Stimulated activated naive CD8-positive, alpha-beta T cell treated with anti-CD3 and anti-CD28 coated beads, Interleukin-15, amount 100 ng/mL, for 72 hours (primary cell): ENCODE results near the gene ZBTB46.

Experiments
- ATAC-seq: fragments of 150-1000 bp; cut with Tn5 transposase; 2 replicates; pipeline ENCODE4 v1.10.0; 2021; ENCODE audit warnings: mild to moderate bottlenecking, moderate library complexity
- DNase-seq, 2 donors: peaks; one replicate each; pipeline ENCODE4 v3.0.0; 2021 to 2022
- H3K27ac Mint-ChIP-seq, 2 donors: one replicate each; pipeline ENCODE4 v1.8.0; 2022; ENCODE audit warnings: mild to moderate bottlenecking in 2 of 2, mixed read lengths in 2 of 2, moderate library complexity in 2 of 2
- H3K27me3 Mint-ChIP-seq: one replicate; pipeline ENCODE4 v1.8.0; 2022; ENCODE audit warnings: mixed read lengths
- H3K4me1 Mint-ChIP-seq: one replicate; pipeline ENCODE4 v1.8.0; 2022; ENCODE audit warnings: mild to moderate bottlenecking, mixed read lengths
- H3K4me3 Mint-ChIP-seq, 2 donors: one replicate each; pipeline ENCODE4 v1.8.0; 2022; ENCODE audit warnings: mild to moderate bottlenecking in 2 of 2, mixed read lengths in 2 of 2, moderate library complexity in 1 of 2
- H3K9me3 Mint-ChIP-seq, 2 donors: one replicate each; pipeline ENCODE4 v1.8.0; 2022; ENCODE audit warnings: mixed read lengths in 2 of 2

The ZBTB46 gene

GRCh38 chr20:63748934-63749270, 82.2 kb downstream of the ZBTB46 start:
- DNase-seq (no peak), ATAC-seq (no peak)
- no peaks in the 10 kb centered on the region for H3K9me3 Mint-ChIP-seq
- no peak overlapping the region for H3K4me3 Mint-ChIP-seq
- no peaks in the 10 kb centered on the region for H3K27me3 Mint-ChIP-seq
- H3K4me1 Mint-ChIP-seq, result peaks cover 40% of the 10 kb centered on the region
- peak overlapping the region in 1 of 2 donors; percentile 56 for H3K27ac Mint-ChIP-seq

GRCh38 chr20:63748070-63748933, 82.8 kb downstream of the ZBTB46 start:
- Mint-ChIP-seq H3K4me3 (no peak overlapping the region), H3K27ac (no peak overlapping the region), H3K27me3 (no peaks in the 10 kb centered on the region), H3K4me1 (peaks cover 36% of the 10 kb centered on the region), H3K9me3 (no peaks in the 10 kb centered on the region)
- ATAC-seq, result no peak
- DNase-seq, result no peak

GRCh38 chr20:63747622-63748069, 83.4 kb downstream of the ZBTB46 start:
- Mint-ChIP-seq H3K27me3 (no peaks in the 10 kb centered on the region), H3K27ac (no peak overlapping the region), H3K4me1 (peaks cover 36% of the 10 kb centered on the region), H3K9me3 (no peaks in the 10 kb centered on the region), H3K4me3 (no peak overlapping the region)
- DNase-seq (no peak), ATAC-seq (peak; percentile 8)

- Mint-ChIP-seq H3K27me3 (no peaks in the 10 kb centered on the region), H3K9me3 (no peaks in the 10 kb centered on the region), H3K4me1 (peaks cover 32% of the 10 kb centered on the region), H3K4me3 (no peak overlapping the region), H3K27ac (no peak overlapping the region)
- DNase-seq, result no peak
- no peak for ATAC-seq
Measured at GRCh38 chr20:63746751-63747315, 84.2 kb downstream of the ZBTB46 start.

GRCh38 chr20:63745961-63746731, 84.9 kb downstream of the ZBTB46 start:
- H3K4me1 Mint-ChIP-seq, result peaks cover 25% of the 10 kb centered on the region
- peak overlapping the region in 1 of 2 donors; percentile 44 for H3K27ac Mint-ChIP-seq
- DNase-seq (no peak), ATAC-seq (no peak)
- H3K9me3 Mint-ChIP-seq, result no peaks in the 10 kb centered on the region
- H3K27me3 Mint-ChIP-seq, result no peaks in the 10 kb centered on the region
- H3K4me3 Mint-ChIP-seq, result no peak overlapping the region

GRCh38 chr20:63745424-63745805, 85.6 kb downstream of the ZBTB46 start:
- H3K27me3 Mint-ChIP-seq, result no peaks in the 10 kb centered on the region
- no peak for ATAC-seq

GRCh38 chr20:63744574-63745423, 86.3 kb downstream of the ZBTB46 start:
- H3K4me3 Mint-ChIP-seq, result no peak overlapping the region
- DNase-seq, result no peak
- no peak for ATAC-seq
- H3K27me3 Mint-ChIP-seq, result no peaks in the 10 kb centered on the region
- no peaks in the 10 kb centered on the region for H3K9me3 Mint-ChIP-seq
- H3K27ac Mint-ChIP-seq, result no peak overlapping the region
- peaks cover 11% of the 10 kb centered on the region for H3K4me1 Mint-ChIP-seq

More at GRCh38 chr20:63745424-63745805, 85.6 kb downstream of the ZBTB46 start:
- peaks cover 17% of the 10 kb centered on the region for H3K4me1 Mint-ChIP-seq
- no peak for DNase-seq
- no peak overlapping the region for H3K27ac Mint-ChIP-seq
- no peak overlapping the region for H3K4me3 Mint-ChIP-seq
- no peaks in the 10 kb centered on the region for H3K9me3 Mint-ChIP-seq

GRCh38 chr20:63744158-63744557, 86.9 kb downstream of the ZBTB46 start:
- H3K4me3 Mint-ChIP-seq, result no peak overlapping the region
- H3K27ac Mint-ChIP-seq, result no peak overlapping the region
- no peaks in the 10 kb centered on the region for H3K9me3 Mint-ChIP-seq
- peaks cover 6% of the 10 kb centered on the region for H3K4me1 Mint-ChIP-seq
- no peaks in the 10 kb centered on the region for H3K27me3 Mint-ChIP-seq
- no peak for DNase-seq
- ATAC-seq, result no peak

- ATAC-seq (no peak), DNase-seq (no peak)
- Mint-ChIP-seq H3K27me3 (no peaks in the 10 kb centered on the region), H3K4me3 (no peak overlapping the region), H3K9me3 (no peaks in the 10 kb centered on the region), H3K4me1 (peaks cover 4% of the 10 kb centered on the region), H3K27ac (no peak overlapping the region)
Measured at GRCh38 chr20:63743210-63743970, 87.7 kb downstream of the ZBTB46 start.

GRCh38 chr20:63742381-63743024, 88.6 kb downstream of the ZBTB46 start:
- H3K27ac Mint-ChIP-seq, result no peak overlapping the region
- ATAC-seq (no peak), DNase-seq (no peak)
- no peaks in the 10 kb centered on the region for H3K9me3 Mint-ChIP-seq
- no peak overlapping the region for H3K4me3 Mint-ChIP-seq
- H3K4me1 Mint-ChIP-seq, result peaks cover 6% of the 10 kb centered on the region
- no peaks in the 10 kb centered on the region for H3K27me3 Mint-ChIP-seq

- Mint-ChIP-seq H3K4me3 (peak overlapping the region in 1 of 2 donors; percentile 71), H3K4me1 (peaks cover 12% of the 10 kb centered on the region), H3K27ac (peak overlapping the region in 1 of 2 donors; percentile 63), H3K9me3 (no peaks in the 10 kb centered on the region), H3K27me3 (no peaks in the 10 kb centered on the region)
- DNase-seq (no peak), ATAC-seq (no peak)
Measured at GRCh38 chr20:63741676-63742380, 89.2 kb downstream of the ZBTB46 start.

GRCh38 chr20:63741354-63741675, 89.7 kb downstream of the ZBTB46 start:
- DNase-seq, result no peak
- Mint-ChIP-seq H3K4me3 (peak overlapping the region in 1 of 2 donors; percentile 71), H3K4me1 (peaks cover 17% of the 10 kb centered on the region), H3K27me3 (no peaks in the 10 kb centered on the region), H3K9me3 (no peaks in the 10 kb centered on the region), H3K27ac (peak overlapping the region in 1 of 2 donors; percentile 63)
- no peak for ATAC-seq

GRCh38 chr20:63740627-63741353, 90.3 kb downstream of the ZBTB46 start:
- Mint-ChIP-seq H3K4me1 (peaks cover 23% of the 10 kb centered on the region), H3K27me3 (no peaks in the 10 kb centered on the region), H3K9me3 (no peaks in the 10 kb centered on the region), H3K27ac (no peak overlapping the region), H3K4me3 (peak overlapping the region; percentile 39 to 71)
- DNase-seq (peak; percentile 44 to 47), ATAC-seq (peak; percentile 3)
